ENCODE measurements around the gene ARPC5L. TPM values are rescaled to one million over a fixed set of nuclear protein-coding genes. Genes with fewer than 3 reads are reported as not detected.

The ARPC5L gene
- total RNA-seq, 1 donor from 2014 or later: 35.1 TPM

Other genes starting within 250 kb of the ARPC5L start
- gene NR6A1, start 90.8 kb upstream of the ARPC5L start, total RNA-seq: 0.39 to 0.77 TPM (median 0.56 TPM) in 3 replicates
- gene OLFML2A, start 85.0 kb upstream of the ARPC5L start, total RNA-seq: 112 to 475 TPM (median 469 TPM) in 3 replicates
- gene WDR38, start 8.7 kb upstream of the ARPC5L start, total RNA-seq: not detected in 3 replicates
- 706 to 837 TPM (median 731 TPM) in 3 replicates for gene RPL35, start 173 bp upstream of the ARPC5L start, total RNA-seq
- 22.3 to 25.0 TPM (median 24.0 TPM) in 3 replicates for gene GOLGA1, start 79.0 kb downstream of the ARPC5L start, total RNA-seq